ENCODE results near the gene PAWR. TPM values are rescaled to one million over a fixed set of nuclear protein-coding genes. Genes with fewer than 3 reads are reported as not detected.

PAWR gene
- total RNA-seq, 2 donors from 2014 or later = 46.4 to 58.7 TPM

DNA sequence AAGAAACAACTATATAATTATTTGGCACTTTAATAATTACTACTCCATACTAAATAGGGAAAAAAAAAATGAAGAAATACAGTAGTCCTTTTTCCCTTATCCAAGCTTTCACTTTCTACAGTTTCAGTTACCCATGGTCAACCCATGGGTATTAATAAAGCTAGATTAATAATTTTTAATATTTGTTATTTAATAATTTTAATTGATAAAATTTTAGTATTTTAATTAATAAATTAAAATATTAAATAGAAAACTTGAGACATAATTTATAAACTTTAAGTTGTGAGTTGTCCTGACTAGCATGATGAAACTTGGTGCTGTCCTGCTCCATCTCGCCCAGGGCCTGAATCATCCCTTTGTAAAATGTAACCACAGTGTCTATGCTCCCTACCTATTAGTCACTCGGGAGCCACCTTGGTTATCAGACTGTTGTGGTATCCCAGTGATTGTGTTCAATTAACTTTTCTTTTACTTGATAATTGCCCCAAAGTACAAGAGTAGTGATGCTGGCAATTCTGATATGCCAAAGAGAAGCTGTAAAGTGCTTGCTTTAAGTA, 71.8 kb downstream of the PAWR start:
- Histone ChIP-seq H3K36me3 (no peaks in the 10 kb centered on the region), H3K4me3 (no peak overlapping the region), H3K27me3 (replicated peaks; ENCODE audit: insufficient read depth) (no peaks in the 10 kb centered on the region), H3K27ac (no peak overlapping the region), H3K4me1 (replicated peaks) (no peaks in the 10 kb centered on the region), H3K9me3 (no peaks in the 10 kb centered on the region)
- TF ChIP-seq POLR2AphosphoS5 (IDR thresholded peaks at IDR 0.05) (no peak), POLR2A (IDR thresholded peaks at IDR 0.05) (no peak)
- TF ChIP-seq, protein P1, sequence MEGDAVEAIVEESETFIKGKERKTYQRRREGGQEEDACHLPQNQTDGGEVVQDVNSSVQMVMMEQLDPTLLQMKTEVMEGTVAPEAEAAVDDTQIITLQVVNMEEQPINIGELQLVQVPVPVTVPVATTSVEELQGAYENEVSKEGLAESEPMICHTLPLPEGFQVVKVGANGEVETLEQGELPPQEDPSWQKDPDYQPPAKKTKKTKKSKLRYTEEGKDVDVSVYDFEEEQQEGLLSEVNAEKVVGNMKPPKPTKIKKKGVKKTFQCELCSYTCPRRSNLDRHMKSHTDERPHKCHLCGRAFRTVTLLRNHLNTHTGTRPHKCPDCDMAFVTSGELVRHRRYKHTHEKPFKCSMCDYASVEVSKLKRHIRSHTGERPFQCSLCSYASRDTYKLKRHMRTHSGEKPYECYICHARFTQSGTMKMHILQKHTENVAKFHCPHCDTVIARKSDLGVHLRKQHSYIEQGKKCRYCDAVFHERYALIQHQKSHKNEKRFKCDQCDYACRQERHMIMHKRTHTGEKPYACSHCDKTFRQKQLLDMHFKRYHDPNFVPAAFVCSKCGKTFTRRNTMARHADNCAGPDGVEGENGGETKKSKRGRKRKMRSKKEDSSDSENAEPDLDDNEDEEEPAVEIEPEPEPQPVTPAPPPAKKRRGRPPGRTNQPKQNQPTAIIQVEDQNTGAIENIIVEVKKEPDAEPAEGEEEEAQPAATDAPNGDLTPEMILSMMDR (IDR thresholded peaks at IDR 0.05) = no peak
- intact Hi-C loops (cut with DNase I) = no loop called here
- WGBS = 77% methylated on average over 2 of the region's 2 CpGs
- no peak for DNase-seq (ENCODE audit: low spot score)

DNA sequence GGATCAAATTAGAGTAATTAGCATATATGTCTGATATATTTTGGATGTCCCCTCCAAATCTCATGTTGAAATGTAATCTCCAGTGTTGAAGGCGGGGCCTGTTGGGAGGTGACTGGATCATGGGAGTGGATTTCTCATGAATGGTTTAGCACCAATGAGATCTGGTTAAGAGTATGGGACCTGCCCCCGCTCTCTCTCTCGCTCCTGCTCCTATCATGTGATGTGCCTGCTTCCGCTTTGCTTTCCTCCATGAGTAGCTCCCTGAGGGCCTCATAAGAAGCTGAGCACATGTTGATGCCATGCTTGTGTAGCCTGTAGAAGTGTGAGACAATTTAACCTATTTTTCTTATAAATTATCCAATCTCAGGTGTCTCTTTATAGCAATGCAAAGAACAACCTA, 73.1 kb downstream of the PAWR start:
- WGBS = 98% methylated on average over 4 of the region's 4 CpGs
- Histone ChIP-seq H3K27ac (no peak overlapping the region), H3K9me3 (no peaks in the 10 kb centered on the region), H3K4me1 (replicated peaks) (no peaks in the 10 kb centered on the region), H3K36me3 (no peaks in the 10 kb centered on the region), H3K27me3 (replicated peaks; ENCODE audit: insufficient read depth) (no peaks in the 10 kb centered on the region), H3K4me3 (no peak overlapping the region)
- no peak for DNase-seq (ENCODE audit: low spot score)
- intact Hi-C loops (cut with DNase I) = no loop called here
- TF ChIP-seq POLR2A (IDR thresholded peaks at IDR 0.05) = no peak
- TF ChIP-seq, protein P1 (IDR thresholded peaks at IDR 0.05) = no peak
- TF ChIP-seq POLR2AphosphoS5 (IDR thresholded peaks at IDR 0.05) = no peak

DNA sequence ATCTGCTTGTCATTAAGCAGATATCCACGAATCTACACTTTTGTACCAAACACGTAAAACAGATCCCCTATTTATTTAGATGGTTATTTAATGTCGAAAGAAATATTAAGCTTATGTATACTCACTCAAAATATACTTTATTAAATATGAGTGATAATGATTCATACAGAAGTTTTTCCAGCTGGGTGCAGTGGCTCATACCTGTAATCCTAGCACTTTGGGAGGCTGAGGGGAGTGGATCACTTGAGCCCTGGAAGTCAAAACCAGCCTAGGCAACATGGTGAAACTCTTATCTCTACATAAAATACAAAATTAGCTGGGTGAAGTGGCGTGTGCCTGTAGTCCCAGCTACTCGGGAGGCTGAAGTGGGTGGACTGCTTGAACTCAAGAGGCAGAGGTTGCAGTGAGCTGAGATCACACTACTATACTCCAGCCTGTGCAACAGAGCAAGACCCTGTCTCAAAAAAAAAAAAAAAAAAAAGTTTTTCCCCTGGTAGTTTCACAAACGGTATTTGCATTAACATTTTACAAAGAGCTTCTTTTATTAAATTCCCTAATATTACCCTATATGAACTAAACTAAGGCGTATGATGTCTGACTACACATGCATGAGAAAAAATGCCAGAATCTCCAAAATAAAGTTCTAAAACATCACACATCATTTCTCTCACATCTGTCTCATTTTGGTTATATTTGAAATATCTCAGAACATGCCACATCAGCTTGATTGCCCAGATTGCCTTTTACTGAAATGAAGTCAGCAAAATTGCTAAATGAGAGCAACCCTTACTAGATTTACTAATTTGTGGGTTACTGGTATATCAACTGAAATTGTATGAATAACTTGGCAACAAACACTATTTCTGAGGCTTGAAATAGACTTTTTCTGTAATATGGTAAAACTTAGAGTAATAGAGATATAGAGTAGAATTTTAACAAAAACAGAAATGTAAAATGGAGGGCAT, 74.9 kb downstream of the PAWR start:
- Histone ChIP-seq H3K36me3 (no peaks in the 10 kb centered on the region), H3K9me3 (no peaks in the 10 kb centered on the region), H3K27me3 (replicated peaks; ENCODE audit: insufficient read depth) (no peaks in the 10 kb centered on the region), H3K27ac (no peak overlapping the region), H3K4me1 (replicated peaks) (no peaks in the 10 kb centered on the region), H3K4me3 (no peak overlapping the region)
- no peak for DNase-seq (ENCODE audit: low spot score)
- intact Hi-C loops (cut with DNase I) = no loop called here
- TF ChIP-seq POLR2A (IDR thresholded peaks at IDR 0.05) (no peak), POLR2AphosphoS5 (IDR thresholded peaks at IDR 0.05) (no peak)
- TF ChIP-seq, protein P1 (IDR thresholded peaks at IDR 0.05) = no peak
- WGBS = 67% methylated on average over 7 of the region's 7 CpGs

DNA sequence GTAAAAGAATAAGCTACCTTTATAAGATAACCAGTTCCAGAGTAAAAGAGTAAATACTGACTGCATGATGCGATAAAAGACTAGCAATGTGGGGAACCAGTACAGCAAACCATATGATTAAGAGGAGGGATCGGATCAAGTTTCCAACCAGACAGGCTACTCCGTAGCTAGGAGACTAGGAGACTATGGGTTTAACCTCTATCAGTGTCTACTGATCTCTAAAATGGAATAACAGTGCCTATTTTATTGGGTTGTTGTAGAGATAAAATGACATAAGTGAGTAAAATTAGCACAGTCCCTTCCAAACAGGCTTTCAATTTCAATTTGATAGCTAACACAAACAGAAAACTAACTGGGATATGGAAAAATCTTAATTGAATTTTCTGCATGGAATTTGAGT, 76.0 kb downstream of the PAWR start:
- no peaks in the 10 kb centered on the region for H3K27me3 ChIP-seq (replicated peaks; ENCODE audit: insufficient read depth)
- H3K27ac ChIP-seq = no peak overlapping the region
- no peaks in the 10 kb centered on the region for H3K4me1 ChIP-seq (replicated peaks)
- H3K36me3 ChIP-seq = no peaks in the 10 kb centered on the region
- intact Hi-C loops (cut with DNase I) = no loop called here
- H3K9me3 ChIP-seq = no peaks in the 10 kb centered on the region
- TF ChIP-seq, protein P1 (IDR thresholded peaks at IDR 0.05) = no peak
- no peak for TF ChIP-seq POLR2AphosphoS5 (IDR thresholded peaks at IDR 0.05)
- no peak for TF ChIP-seq POLR2A (IDR thresholded peaks at IDR 0.05)
- WGBS = 45% methylated on average over 3 of the region's 3 CpGs
- DNase-seq (ENCODE audit: low spot score) = no peak
- H3K4me3 ChIP-seq = no peak overlapping the region
